NOMO-1 treated with dmso at 0.1 percent for 144 hours (cell line): ENCODE results near the gene TGIF2.
A peak's percentile ranks its signal among the peaks of the same experiment; 100 is the strongest.
"Not testable (repeated sequence)": the region's sequence is repeated elsewhere in the genome, so short reads cannot be mapped to it uniquely, and the experiment has no call there.

Source experiments
- DNase-seq: peaks from one replicate; lab custom pipeline; 2025; ENCODE audit not compliant: unreplicated experiment; lab: John Stamatoyannopoulos, UW

TGIF2 gene

GRCh38 chr20:36611625-36612024 is 38.2 kb downstream of the TGIF2 start:
- DNase-seq, result no peak

- no peak for DNase-seq
These were observed 40.6 kb downstream of the TGIF2 start for GRCh38 chr20:36613974-36614373.

GRCh38 chr20:36614781-36615557 is 41.6 kb downstream of the TGIF2 start:
- no peak for DNase-seq

GRCh38 chr20:36620917-36621316 is 47.5 kb downstream of the TGIF2 start:
- no peak for DNase-seq

- no peak for DNase-seq
These were observed 50.0 kb downstream of the TGIF2 start for GRCh38 chr20:36623444-36623843.

- no peak for DNase-seq
These were observed 50.9 kb downstream of the TGIF2 start for GRCh38 chr20:36624068-36624943.

- no peak for DNase-seq
These were observed 51.5 kb downstream of the TGIF2 start for GRCh38 chr20:36624944-36625324.

- no peak for DNase-seq
These were observed 54.7 kb downstream of the TGIF2 start for GRCh38 chr20:36628076-36628475.

GRCh38 chr20:36629719-36630681 is 56.6 kb downstream of the TGIF2 start:
- peak; percentile 25 for DNase-seq

- DNase-seq, result no peak
These were observed 58.2 kb downstream of the TGIF2 start for GRCh38 chr20:36631646-36632045.

GRCh38 chr20:36632147-36632486 is 58.7 kb downstream of the TGIF2 start:
- DNase-seq, result no peak

GRCh38 chr20:36632487-36633284 is 59.3 kb downstream of the TGIF2 start:
- DNase-seq, result no peak

GRCh38 chr20:36633285-36633772 is 59.9 kb downstream of the TGIF2 start:
- DNase-seq, result no peak

GRCh38 chr20:36634342-36634741 is 60.9 kb downstream of the TGIF2 start:
- DNase-seq, result no peak

GRCh38 chr20:36638876-36639400 is 65.5 kb downstream of the TGIF2 start:
- DNase-seq, result not testable (repeated sequence)

- DNase-seq, result no peak
These were observed 68.1 kb downstream of the TGIF2 start for GRCh38 chr20:36641506-36641843.

- no peak for DNase-seq
These were observed 68.7 kb downstream of the TGIF2 start for GRCh38 chr20:36642136-36642535.
